Endothelial cell (in vitro differentiated cells): ENCODE data around the gene TMUB2. TPM values are rescaled to one million over a fixed set of nuclear protein-coding genes. Genes with fewer than 3 reads are reported as not detected.

Experiments
- DNase-seq: peaks from one replicate; pipeline ENCODE4 v3.0.0; 2021; ENCODE audit warnings: low spot score
- H3K27ac Mint-ChIP-seq: one replicate; pipeline ENCODE4 v1.8.0; 2021; ENCODE audit warnings: mixed read lengths, inconsistent platforms; ENCODE audit not compliant: unreplicated experiment
- H3K27me3 Mint-ChIP-seq: one replicate; pipeline ENCODE4 v1.8.0; 2021; ENCODE audit warnings: mild to moderate bottlenecking, moderate library complexity, mixed read lengths, inconsistent platforms; ENCODE audit not compliant: unreplicated experiment
- H3K36me3 Mint-ChIP-seq: one replicate; pipeline ENCODE4 v1.8.0; 2021; ENCODE audit warnings: mild to moderate bottlenecking, low read depth, mixed read lengths, inconsistent platforms; ENCODE audit not compliant: unreplicated experiment
- H3K4me1 Mint-ChIP-seq: one replicate; pipeline ENCODE4 v1.8.0; 2021; ENCODE audit warnings: mild to moderate bottlenecking, mixed read lengths, inconsistent platforms; ENCODE audit not compliant: unreplicated experiment
- H3K4me3 Mint-ChIP-seq: one replicate; pipeline ENCODE4 v1.8.0; 2021; ENCODE audit warnings: mild to moderate bottlenecking, mixed read lengths, inconsistent platforms; ENCODE audit not compliant: unreplicated experiment
- H3K9me3 Mint-ChIP-seq: one replicate; pipeline ENCODE4 v1.8.0; 2021; ENCODE audit warnings: mixed read lengths, inconsistent platforms; ENCODE audit not compliant: unreplicated experiment
- CTCF ChIP-seq: fragments of 200-600 bp; sonication (generic); IDR thresholded peaks from one replicate; pipeline ENCODE4 v1.5.0; 2021; ENCODE audit warnings: antibody characterized with exemption; ENCODE audit not compliant: unreplicated experiment
- total RNA-seq: library from RNA; stranded (reverse); fragmentation: NEBNext Ultra II Directional; extraction: Animal tissue kit (Norgen Biotek cat#: 25700); gene quantifications from one replicate; pipeline ENCODE4 v1.2.1, GENCODE V29; 2021; ENCODE audit not compliant: unreplicated experiment

TMUB2 gene
- total RNA-seq, 1 donor from 2014 or later = 39.2 TPM

- no peak for TF ChIP-seq CTCF
- H3K36me3 Mint-ChIP-seq = peaks cover 40% of the 10 kb centered on the region
- peaks cover 18% of the 10 kb centered on the region for H3K4me1 Mint-ChIP-seq
- no peak for DNase-seq
- peak overlapping the region; percentile 67 for H3K27ac Mint-ChIP-seq
- H3K4me3 Mint-ChIP-seq = peak overlapping the region; percentile 80
- peaks cover 31% of the 10 kb centered on the region for H3K27me3 Mint-ChIP-seq
- H3K9me3 Mint-ChIP-seq = no peaks in the 10 kb centered on the region
Observed at GRCh38 chr17:44213403-44214229, 26.8 kb downstream of the TMUB2 start.

GRCh38 chr17:44214230-44214494, 27.4 kb downstream of the TMUB2 start:
- Mint-ChIP-seq H3K36me3 (peaks cover 37% of the 10 kb centered on the region), H3K27me3 (peaks cover 31% of the 10 kb centered on the region), H3K4me1 (peaks cover 18% of the 10 kb centered on the region), H3K27ac (peak overlapping the region; percentile 67), H3K4me3 (peak overlapping the region; percentile 80), H3K9me3 (no peaks in the 10 kb centered on the region)
- DNase-seq = no peak
- TF ChIP-seq CTCF = no peak

- TF ChIP-seq CTCF = no peak
- Mint-ChIP-seq H3K9me3 (no peaks in the 10 kb centered on the region), H3K36me3 (peaks cover 35% of the 10 kb centered on the region), H3K27ac (peak overlapping the region; percentile 30), H3K4me3 (peak overlapping the region; percentile 49), H3K4me1 (peaks cover 18% of the 10 kb centered on the region), H3K27me3 (peaks cover 31% of the 10 kb centered on the region)
- no peak for DNase-seq
Observed at GRCh38 chr17:44214896-44215295, 28.1 kb downstream of the TMUB2 start.

GRCh38 chr17:44216173-44216572, 29.4 kb downstream of the TMUB2 start:
- peaks cover 18% of the 10 kb centered on the region for H3K4me1 Mint-ChIP-seq
- peaks cover 29% of the 10 kb centered on the region for H3K27me3 Mint-ChIP-seq
- H3K36me3 Mint-ChIP-seq = peaks cover 32% of the 10 kb centered on the region
- no peak for TF ChIP-seq CTCF
- peak overlapping the region; percentile 13 for H3K27ac Mint-ChIP-seq
- no peak for DNase-seq
- no peaks in the 10 kb centered on the region for H3K9me3 Mint-ChIP-seq
- peak overlapping the region; percentile 79 for H3K4me3 Mint-ChIP-seq

GRCh38 chr17:44216694-44217093, 29.9 kb downstream of the TMUB2 start:
- no peak for DNase-seq
- peak overlapping the region; percentile 44 for H3K27ac Mint-ChIP-seq
- peaks cover 25% of the 10 kb centered on the region for H3K27me3 Mint-ChIP-seq
- H3K36me3 Mint-ChIP-seq = peaks cover 32% of the 10 kb centered on the region
- H3K4me1 Mint-ChIP-seq = peaks cover 23% of the 10 kb centered on the region
- no peaks in the 10 kb centered on the region for H3K9me3 Mint-ChIP-seq
- no peak for TF ChIP-seq CTCF
- H3K4me3 Mint-ChIP-seq = peak overlapping the region; percentile 79
